Activated CD8-positive, alpha-beta memory T cell treated with anti-CD3 and anti-CD28 coated beads for 24 hours (primary cell): ENCODE measurements around the gene TREX2.

ENCODE experiments used
- DNase-seq: peaks from one replicate; pipeline ENCODE4 v3.0.0-alpha.2; 2020

Gene TREX2, protein sequence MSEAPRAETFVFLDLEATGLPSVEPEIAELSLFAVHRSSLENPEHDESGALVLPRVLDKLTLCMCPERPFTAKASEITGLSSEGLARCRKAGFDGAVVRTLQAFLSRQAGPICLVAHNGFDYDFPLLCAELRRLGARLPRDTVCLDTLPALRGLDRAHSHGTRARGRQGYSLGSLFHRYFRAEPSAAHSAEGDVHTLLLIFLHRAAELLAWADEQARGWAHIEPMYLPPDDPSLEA

DNA sequence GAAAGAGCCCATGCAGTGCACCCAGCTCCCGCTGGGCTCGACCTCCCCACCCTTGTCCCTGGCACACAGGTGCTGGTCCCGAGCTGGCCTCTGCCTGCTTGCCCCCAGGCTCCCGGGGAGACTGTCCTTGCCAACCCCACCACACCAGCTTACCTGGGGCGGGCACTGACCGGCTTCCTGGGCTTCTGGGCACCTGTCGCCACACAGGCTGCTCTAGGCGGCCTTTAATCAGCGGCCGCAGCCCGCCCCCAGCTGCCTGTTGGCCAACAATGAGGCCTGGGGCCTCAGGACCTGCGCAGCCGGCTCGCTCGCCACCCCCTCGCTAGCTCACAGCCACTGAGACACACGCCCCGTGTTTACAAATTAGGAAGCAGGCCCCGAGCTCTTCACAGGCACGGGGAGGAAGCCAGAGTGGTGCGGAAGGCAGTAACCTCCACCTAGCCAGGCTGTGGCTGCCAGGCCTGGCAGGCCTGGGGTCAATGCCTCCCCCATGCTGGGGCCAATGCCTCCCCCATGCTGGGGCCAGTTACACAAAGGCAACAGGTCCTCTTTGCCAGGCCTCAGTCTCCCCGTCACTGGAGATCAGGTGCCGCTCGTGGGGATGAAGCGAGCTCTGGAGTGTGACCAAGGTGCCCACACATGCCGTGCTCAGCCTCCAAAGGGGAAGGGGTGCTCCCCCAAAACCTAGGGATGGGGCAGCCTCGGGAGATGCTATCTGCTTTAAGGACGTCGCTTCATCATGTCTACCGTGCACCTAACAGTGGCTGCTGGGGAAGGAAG, at the start of gene TREX2:
Gene TREX2, minus strand, starts transcription at position 201 of the 780 bp plus-strand sequence. CDS start 626 bp downstream, outside the sequence.
- DNase-seq: no peak

- DNase-seq: no peak
These were observed 49.5 kb upstream of the TREX2 start for GRCh38 chrX:153495362-153495751.

GRCh38 chrX:153494541-153495361, 48.9 kb upstream of the TREX2 start, which contains the start of gene BGN:
Gene BGN (plus strand): TSS chrX:153494980. CDS start chrX:153504632, 9,652 bp downstream.
- DNase-seq: no peak

DNA sequence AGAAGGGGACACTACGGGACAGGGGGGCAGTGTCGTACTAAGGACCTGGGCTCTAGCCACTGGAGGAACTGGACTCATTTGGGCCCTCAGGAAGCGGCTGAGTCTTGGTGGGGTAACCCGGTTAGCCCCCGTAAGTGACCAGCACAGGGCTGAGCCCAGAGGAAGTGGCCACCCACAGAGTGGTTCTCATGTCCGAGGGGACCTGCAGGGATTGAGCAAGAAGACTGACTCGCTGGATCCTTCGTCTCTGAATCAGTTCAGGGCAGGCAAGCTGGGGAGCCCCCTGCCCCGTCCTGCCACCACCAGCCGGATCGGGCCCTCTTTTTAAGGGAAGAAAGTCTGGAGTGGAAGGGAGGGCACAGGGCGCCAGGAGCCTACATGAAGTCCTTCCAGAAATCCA, 48.2 kb upstream of the TREX2 start:
- no peak for DNase-seq

DNA sequence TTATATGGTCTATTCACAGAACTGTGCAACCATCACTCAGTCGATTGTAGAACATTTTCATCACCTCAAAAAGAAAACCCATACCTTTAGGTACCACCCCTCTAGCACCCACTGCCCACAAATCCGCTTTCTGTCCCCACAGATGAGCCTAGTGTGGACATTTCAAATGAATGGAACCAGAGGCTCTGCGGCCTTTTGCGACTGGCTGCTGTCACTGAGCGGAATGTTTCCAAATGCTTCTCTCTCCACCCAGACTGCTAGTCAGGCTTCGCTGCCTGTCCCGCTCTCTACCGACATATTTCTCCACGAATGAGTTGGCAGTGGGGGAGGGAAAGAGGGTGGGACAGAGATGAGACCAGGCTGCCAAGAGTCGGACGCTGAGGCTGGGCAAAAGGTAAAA, 47.2 kb upstream of the TREX2 start:
- DNase-seq: no peak

DNA sequence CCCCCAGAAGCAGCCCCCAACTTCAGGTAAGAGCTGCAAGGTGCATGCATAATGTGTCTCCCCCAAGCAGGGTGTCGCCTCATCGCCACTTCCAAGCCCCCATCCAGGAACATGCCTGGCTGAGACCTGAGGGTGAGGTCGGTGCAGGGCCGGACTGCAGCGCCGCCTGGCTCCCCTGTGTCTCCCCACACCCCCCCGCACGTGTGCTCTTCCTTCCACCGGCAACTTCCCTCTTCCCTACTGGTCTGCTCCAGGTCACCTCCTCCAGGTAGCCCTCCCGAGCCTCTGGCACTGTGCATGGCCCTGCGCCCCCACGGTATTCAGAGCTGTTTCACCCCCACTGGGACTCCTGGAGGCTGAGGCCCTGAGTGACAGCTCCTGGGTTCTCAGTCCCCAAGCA, 46.7 kb upstream of the TREX2 start:
- DNase-seq: no peak

- no peak for DNase-seq
These were observed 46.1 kb upstream of the TREX2 start for GRCh38 chrX:153491918-153492317.

- DNase-seq: no peak
These were observed 45.6 kb upstream of the TREX2 start for GRCh38 chrX:153491351-153491914.

- DNase-seq: no peak
These were observed 44.5 kb upstream of the TREX2 start for GRCh38 chrX:153490217-153490930.

- no peak for DNase-seq
These were observed 42.5 kb upstream of the TREX2 start for GRCh38 chrX:153488231-153488914.

DNA sequence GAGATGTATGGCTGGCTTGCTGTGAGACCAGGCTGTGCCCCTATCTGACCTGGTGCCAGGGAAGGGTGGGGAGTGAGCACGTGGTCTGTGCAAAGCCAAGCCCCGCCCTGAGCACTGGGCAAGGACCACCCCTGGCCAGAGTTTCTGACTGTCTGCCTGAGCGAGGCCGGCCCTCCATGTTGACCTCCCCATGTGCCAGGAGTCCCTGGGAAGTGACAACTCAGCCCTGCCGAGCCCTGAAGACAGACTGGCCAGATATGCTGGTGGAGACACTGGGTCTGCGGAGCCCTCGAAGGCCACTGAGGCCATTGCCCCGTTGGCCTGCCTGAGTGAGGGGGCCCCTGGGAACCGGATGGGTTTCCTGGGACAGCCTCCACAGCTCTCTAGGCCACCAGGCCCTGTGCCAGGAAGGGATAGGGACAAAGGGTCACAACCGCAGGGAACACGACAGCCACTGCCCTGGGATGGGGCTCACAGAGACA, 41.8 kb upstream of the TREX2 start:
- DNase-seq: no peak

GRCh38 chrX:153486171-153486570, 40.3 kb upstream of the TREX2 start:
- DNase-seq: no peak

DNA sequence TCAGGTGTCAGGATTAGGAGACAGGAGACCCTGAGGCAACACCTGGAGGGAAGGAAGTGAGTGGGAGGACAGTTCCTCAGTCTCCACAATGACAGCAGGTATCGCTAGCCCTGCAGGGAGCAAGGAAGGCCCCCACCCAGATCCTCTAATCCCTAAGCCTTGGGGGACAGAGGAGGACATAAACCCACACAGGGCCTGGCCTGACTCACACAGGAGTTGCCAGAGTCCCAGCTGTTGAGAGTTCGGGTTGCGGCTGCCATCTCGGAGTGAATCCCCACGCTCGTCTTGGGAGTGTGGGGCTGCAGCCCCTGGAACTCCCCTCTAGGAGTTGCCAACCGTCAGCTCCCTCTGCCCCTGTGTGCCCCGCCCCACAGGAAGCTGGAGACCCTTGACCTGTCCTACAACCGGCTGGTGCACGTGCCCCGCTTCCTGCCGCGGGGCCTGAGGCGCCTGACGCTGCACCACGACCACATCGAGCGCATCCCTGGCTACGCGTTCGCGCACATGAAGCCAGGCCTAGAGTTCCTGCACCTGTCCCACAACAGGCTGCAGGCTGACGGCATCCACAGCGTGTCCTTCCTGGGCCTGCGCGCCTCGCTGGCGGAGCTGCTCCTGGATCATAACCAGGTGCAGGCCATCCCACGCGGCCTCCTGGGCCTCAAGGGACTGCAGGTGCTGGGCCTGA, 39.7 kb upstream of the TREX2 start:
- no peak for DNase-seq

GRCh38 chrX:153482376-153483015, 36.6 kb upstream of the TREX2 start:
- DNase-seq: no peak

DNA sequence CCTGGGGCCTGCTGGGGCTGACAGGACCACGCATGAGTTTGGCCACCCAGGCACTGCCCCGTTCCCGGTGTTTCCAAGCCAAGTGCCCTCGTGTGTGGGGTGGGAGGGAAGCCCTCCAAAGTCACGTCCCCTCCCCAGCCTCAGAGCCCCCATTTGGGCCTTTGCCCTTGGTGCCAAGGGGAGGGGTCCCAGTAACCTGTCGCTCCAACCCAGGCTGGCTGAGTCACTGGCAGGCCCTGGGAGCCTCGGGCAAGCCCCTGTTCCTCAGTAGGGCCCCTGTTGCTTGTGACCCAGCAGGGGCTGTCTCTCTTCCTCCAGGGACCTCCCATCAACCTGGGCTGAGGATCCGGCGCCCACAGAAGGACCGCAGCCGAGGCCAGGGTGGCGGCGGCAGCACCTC, 35.2 kb upstream of the TREX2 start:
- DNase-seq: no peak

DNA sequence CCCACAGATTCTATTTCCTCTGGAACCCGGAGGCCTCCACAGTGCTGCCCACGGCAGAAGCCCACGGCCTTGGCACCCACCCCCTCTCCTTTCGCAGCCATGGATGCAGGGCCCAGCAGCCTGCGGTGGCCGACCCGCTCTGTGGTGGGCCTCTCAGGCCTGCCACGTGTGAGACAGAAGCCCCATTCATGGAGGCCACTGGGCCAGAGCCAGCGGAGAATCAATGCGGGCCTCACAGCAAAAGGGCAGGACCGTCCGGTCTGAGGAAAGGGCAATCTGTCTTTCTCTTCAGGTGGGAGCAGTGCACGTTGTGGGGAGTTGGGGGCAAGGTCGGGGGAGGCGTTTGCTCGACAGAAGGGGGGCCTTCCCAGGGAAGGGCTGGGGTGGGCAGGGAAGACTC, 32.9 kb upstream of the TREX2 start:
- no peak for DNase-seq

DNA sequence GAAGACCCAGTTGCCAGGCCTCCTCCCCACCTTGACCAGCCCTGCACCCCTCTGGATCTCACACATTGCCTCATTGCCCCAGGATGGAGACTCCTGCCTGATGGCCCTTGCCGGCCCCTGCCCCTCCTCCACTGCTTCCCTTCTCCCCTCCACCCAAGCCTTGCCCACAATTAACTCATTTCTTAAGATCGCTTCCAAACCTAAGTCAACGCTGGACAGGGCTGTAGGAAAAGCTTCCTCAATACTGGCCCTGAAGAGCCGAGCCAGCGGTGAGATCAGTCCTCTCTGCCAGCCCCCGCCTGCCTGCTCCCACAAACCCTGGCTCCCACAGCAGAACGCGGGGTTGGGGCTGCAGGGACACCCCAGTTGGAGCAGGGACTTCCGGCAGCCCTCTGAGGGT, 32.0 kb upstream of the TREX2 start:
- no peak for DNase-seq

- DNase-seq: no peak
These were observed 31.6 kb upstream of the TREX2 start for GRCh38 chrX:153477364-153477857.

- DNase-seq: no peak
These were observed 31.0 kb upstream of the TREX2 start for GRCh38 chrX:153476666-153477363.
